GOT3 (cell line): ENCODE measurements around the gene KIF1B.
"Not testable (repeated sequence)": the region's sequence is repeated elsewhere in the genome, so short reads cannot be mapped to it uniquely, and the experiment has no call there.

Experiments
- DNase-seq: peaks from one replicate; lab custom pipeline; 2025; ENCODE audit warnings: mixed read lengths; lab: John Stamatoyannopoulos, UW

The KIF1B gene

GRCh38 chr1:10386761-10387676, 176.6 kb downstream of the KIF1B start:
- no peak for DNase-seq

- DNase-seq = no peak
Observed at GRCh38 chr1:10387677-10388386, 177.5 kb downstream of the KIF1B start.

GRCh38 chr1:10388387-10388715, 178.0 kb downstream of the KIF1B start:
- DNase-seq = no peak

DNA sequence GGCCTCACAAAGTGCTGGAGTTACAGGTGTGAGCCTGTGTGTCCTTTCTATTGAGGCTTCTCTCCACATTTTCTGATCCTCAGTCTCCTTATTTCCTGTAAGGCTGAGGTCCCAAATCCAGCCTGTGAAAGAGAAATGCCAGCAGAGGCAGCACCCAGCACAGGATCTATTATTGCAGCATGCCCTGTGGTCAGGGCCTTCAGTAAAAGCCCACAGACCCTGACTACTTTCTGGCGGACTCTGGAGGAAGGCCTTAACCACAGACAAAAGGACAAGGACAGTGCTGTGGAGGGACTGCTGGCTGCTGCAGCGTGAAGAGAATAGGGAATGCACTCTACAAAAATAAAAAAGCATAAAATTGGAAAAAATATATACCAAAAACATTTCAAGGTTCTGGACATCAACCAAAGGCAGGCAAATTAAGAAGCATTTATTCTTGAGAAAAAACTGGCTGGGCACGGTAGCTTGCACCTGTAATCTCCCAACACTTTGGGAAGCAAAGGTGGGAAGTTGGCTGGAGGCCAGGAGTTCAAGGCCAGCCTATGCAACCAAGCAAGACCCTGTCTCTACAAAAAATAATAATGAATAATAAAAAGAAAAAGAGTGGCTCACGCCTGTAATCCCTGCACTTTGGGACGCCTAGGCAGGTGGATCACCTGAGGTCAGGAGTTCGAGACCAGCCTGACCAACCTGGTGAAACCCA, 179.1 kb downstream of the KIF1B start:
- no peak for DNase-seq

GRCh38 chr1:10396870-10397269, 186.5 kb downstream of the KIF1B start:
- no peak for DNase-seq

- no peak for DNase-seq
Observed at GRCh38 chr1:10398278-10398733, 187.9 kb downstream of the KIF1B start.

GRCh38 chr1:10398734-10399443, 188.5 kb downstream of the KIF1B start, which contains the start of gene PGD:
TSS of gene PGD (plus strand) at chr1:10399064. CDS start at chr1:10399118, 54 bp downstream.
- peak; percentile 95 for DNase-seq

- no peak for DNase-seq
Observed at GRCh38 chr1:10399444-10399941, 189.1 kb downstream of the KIF1B start.

GRCh38 chr1:10400013-10400412, 189.6 kb downstream of the KIF1B start:
- DNase-seq = no peak

DNA sequence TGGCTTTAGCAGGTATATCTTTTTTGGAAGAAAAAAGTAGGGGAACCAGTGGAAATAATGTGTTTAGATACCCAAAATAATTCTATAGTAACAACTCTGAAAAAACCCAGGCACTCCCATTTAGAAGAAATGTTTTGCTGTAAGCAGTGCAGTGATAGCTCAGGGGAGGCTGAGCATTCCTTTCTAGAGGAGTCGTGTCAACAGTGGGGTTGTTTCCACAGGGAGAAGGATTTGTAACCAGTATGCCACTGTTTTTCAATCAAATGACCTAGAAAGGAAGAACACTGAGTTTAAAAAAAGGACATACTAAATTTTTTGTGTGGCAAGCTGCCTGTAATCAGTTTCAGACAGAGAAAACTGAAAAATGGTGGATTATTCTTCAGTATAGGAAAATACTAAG, 190.9 kb downstream of the KIF1B start:
- DNase-seq = no peak

DNA sequence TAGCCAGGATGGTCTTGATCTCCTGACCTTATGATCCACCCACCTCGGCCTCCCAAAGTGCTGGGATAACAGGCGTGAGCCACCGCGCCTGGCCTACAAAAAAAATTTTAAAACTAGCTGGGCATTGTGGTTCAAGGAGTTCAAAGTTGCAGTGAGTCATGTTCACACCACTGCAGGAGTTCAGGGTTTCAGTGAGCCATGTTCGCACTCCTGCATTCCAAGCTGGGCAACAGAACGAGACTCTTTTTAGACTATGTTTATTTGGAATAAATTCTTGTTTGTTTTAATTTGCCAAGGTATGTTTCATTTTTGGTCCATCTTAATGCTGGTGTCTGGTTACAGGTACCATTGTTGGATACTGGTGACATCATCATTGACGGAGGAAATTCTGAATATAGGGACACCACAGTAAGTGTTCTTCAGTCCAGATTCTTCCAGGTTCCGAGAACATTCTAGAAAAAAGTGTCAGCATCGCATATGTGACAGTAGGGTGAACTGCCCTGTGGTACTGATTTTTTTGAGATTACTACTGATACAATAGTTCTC, 192.4 kb downstream of the KIF1B start:
- DNase-seq = no peak

GRCh38 chr1:10407201-10407600, 196.8 kb downstream of the KIF1B start:
- no peak for DNase-seq

GRCh38 chr1:10415211-10415930, 205.0 kb downstream of the KIF1B start:
- DNase-seq = no peak

GRCh38 chr1:10415967-10416366, 205.6 kb downstream of the KIF1B start:
- not testable (repeated sequence) for DNase-seq

- not testable (repeated sequence) for DNase-seq
Observed at GRCh38 chr1:10418741-10419140, 208.4 kb downstream of the KIF1B start.

GRCh38 chr1:10419351-10419750, 209.0 kb downstream of the KIF1B start:
- DNase-seq = no peak

GRCh38 chr1:10421637-10422036, 211.3 kb downstream of the KIF1B start:
- DNase-seq = no peak

GRCh38 chr1:10424034-10424433, 213.7 kb downstream of the KIF1B start:
- DNase-seq = no peak

- DNase-seq = no peak
Observed at GRCh38 chr1:10424651-10425050, 214.3 kb downstream of the KIF1B start.

DNA sequence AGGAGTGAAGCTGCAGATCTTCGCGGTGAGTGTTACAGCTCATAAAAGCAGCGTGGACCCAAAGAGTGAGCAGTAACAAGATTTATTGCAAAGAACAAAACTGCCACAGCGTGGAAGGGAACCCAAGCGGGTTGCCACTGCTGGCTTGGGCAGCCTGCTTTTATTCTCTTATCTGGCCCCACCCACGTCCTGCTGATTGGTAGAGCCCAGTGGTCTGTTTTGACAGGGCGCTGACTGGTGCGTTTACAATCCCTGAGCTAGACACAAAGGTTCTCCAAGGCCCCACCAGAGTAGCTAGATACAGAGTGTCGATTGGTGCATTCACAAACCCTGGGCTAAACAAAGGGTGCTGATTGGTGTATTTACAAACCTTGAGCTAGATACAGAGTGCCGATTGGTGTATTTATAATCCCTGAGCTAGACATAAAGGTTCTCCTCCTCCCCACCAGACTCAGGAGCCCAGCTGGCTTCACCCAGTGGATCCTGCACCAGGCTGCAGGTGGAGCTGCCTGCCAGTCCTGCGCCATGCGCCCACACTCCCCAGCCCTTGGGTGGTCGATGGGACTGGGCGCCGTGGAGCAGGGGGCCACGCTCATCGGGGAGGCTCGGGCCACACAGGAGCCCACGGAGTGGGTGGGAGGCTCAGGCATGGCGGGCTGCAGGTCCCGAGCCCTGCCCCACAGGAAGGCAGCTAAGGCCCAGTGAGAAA, 215.6 kb downstream of the KIF1B start:
- not testable (repeated sequence) for DNase-seq
